GM19324 (cell line): ENCODE measurements around the gene POU3F3.

ENCODE experiments used
- ATAC-seq: cut with Tn5 transposase; IDR thresholded peaks from one replicate; pipeline ENCODE4 v1.9.1; 2021; ENCODE audit warnings: mild to moderate bottlenecking, moderate library complexity; ENCODE audit not compliant: unreplicated experiment, low FRiP score

POU3F3 gene

GRCh38 chr2:104872866-104873688 lies 19.2 kb downstream of the POU3F3 start:
- ATAC-seq: peak; percentile 80

GRCh38 chr2:104873689-104874054 lies 19.8 kb downstream of the POU3F3 start:
- ATAC-seq: peak; percentile 23

- ATAC-seq: no peak
These were observed 20.3 kb downstream of the POU3F3 start for GRCh38 chr2:104874230-104874629.

GRCh38 chr2:104875262-104875661 lies 21.3 kb downstream of the POU3F3 start:
- ATAC-seq: no peak

- ATAC-seq: no peak
These were observed 23.0 kb downstream of the POU3F3 start for GRCh38 chr2:104876606-104877570.

GRCh38 chr2:104878863-104879512 lies 25.1 kb downstream of the POU3F3 start:
- ATAC-seq: no peak

- no peak for ATAC-seq
These were observed 26.2 kb downstream of the POU3F3 start for GRCh38 chr2:104880076-104880475.

GRCh38 chr2:104883357-104883756 lies 29.4 kb downstream of the POU3F3 start:
- no peak for ATAC-seq

- ATAC-seq: no peak
These were observed 31.3 kb downstream of the POU3F3 start for GRCh38 chr2:104885119-104885782.

GRCh38 chr2:104887676-104888075 lies 33.8 kb downstream of the POU3F3 start:
- ATAC-seq: no peak

- no peak for ATAC-seq
These were observed 34.8 kb downstream of the POU3F3 start for GRCh38 chr2:104888489-104889258.

GRCh38 chr2:104889291-104889959 lies 35.5 kb downstream of the POU3F3 start:
- peak; percentile 53 for ATAC-seq

GRCh38 chr2:104889960-104890684 lies 36.2 kb downstream of the POU3F3 start:
- no peak for ATAC-seq

- ATAC-seq: no peak
These were observed 36.8 kb downstream of the POU3F3 start for GRCh38 chr2:104890685-104891069.

- ATAC-seq: no peak
These were observed 37.2 kb downstream of the POU3F3 start for GRCh38 chr2:104891145-104891544.

GRCh38 chr2:104896446-104896845 lies 42.5 kb downstream of the POU3F3 start:
- ATAC-seq: no peak

GRCh38 chr2:104897515-104898184 lies 43.7 kb downstream of the POU3F3 start:
- no peak for ATAC-seq

GRCh38 chr2:104900608-104901007 lies 46.7 kb downstream of the POU3F3 start:
- no peak for ATAC-seq
